AG04450 (cell line): Measurements from ENCODE around the gene POLL. TPM values are rescaled to one million over a fixed set of nuclear protein-coding genes. Genes with fewer than 3 reads are reported as not detected.

ENCODE experiments used
- CTCF ChIA-PET: fragments of 300-600, 350-600 bp; formaldehyde crosslinking; extraction: SDS; loops from one replicate; lab custom pipeline; 2022; ENCODE audit warnings: antibody characterized with exemption, inconsistent platforms; lab: Charles Lee
- POLR2A ChIA-PET: fragments of 350-600 bp; formaldehyde crosslinking; extraction: SDS; loops from one replicate; lab custom pipeline; 2021; ENCODE audit warnings: antibody characterized with exemption, inconsistent platforms; lab: Yijun Ruan, JAX
- DNase-seq: peaks from one replicate; pipeline ENCODE4 v3.0.0-alpha.2; 2011; ENCODE audit warnings: low read depth, low spot score
- H3K27ac ChIP-seq: one replicate; pipeline ENCODE4 v1.5.1; 2012; ENCODE audit warnings: low read depth, low read length, control low read depth
- H3K27me3 ChIP-seq: one replicate; pipeline ENCODE4 v1.6.0; 2012; ENCODE audit warnings: low read length; ENCODE audit not compliant: control insufficient read depth, insufficient read depth
- H3K4me3 ChIP-seq: 2 replicates; pipeline ENCODE4 v1.5.1; 2011; ENCODE audit warnings: mild to moderate bottlenecking, low read depth, low read length, control low read depth
- H3K9me3 ChIP-seq: 2 replicates; pipeline ENCODE4 v1.5.1; 2012; ENCODE audit warnings: low read length; ENCODE audit not compliant: control insufficient read depth, insufficient read depth
- polyA plus RNA-seq: library from polyadenylated mRNA; depleted of rRNA; stranded (reverse); fragments of >200 nt; gene quantifications from 2 replicates; pipeline ENCODE4 v1.2.3, GENCODE V29; 2011
- TF ChIP-seq, protein P1 (sequence below): IDR thresholded peaks from 2 replicates; pipeline ENCODE4 v1.5.1; 2011; ENCODE audit warnings: low read depth, low read length, control low read depth, inconsistent platforms

The POLL gene
- polyA plus RNA-seq, 1 experiment: 14.8 TPM

DNA sequence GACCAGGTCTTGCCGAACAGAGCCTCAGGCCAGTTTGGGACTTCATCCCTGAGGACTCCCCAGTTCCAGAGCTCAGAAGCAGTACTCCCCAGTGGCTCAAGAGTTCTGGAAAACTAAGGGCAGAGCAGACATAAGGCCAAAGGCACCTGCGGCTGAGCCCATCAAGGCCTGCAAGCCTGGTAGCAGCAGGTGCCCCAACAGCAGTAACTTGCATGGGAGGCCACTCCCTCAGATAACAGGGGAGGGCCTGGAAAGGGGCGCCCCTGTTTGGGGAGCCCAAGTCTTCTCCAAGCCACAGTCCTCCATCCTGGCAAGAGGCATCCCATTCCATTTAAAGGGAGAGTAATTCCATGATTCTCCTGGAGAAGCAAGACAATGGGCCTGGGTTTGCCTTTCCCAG lies 13.0 kb downstream of the POLL start:
- H3K9me3 ChIP-seq: peaks cover 8% of the 10 kb centered on the region
- POLR2A ChIA-PET: no interaction called here
- CTCF ChIA-PET: no interaction called here

GRCh38 chr10:101573885-101574753 lies 13.9 kb downstream of the POLL start:
- TF ChIP-seq, protein P1, sequence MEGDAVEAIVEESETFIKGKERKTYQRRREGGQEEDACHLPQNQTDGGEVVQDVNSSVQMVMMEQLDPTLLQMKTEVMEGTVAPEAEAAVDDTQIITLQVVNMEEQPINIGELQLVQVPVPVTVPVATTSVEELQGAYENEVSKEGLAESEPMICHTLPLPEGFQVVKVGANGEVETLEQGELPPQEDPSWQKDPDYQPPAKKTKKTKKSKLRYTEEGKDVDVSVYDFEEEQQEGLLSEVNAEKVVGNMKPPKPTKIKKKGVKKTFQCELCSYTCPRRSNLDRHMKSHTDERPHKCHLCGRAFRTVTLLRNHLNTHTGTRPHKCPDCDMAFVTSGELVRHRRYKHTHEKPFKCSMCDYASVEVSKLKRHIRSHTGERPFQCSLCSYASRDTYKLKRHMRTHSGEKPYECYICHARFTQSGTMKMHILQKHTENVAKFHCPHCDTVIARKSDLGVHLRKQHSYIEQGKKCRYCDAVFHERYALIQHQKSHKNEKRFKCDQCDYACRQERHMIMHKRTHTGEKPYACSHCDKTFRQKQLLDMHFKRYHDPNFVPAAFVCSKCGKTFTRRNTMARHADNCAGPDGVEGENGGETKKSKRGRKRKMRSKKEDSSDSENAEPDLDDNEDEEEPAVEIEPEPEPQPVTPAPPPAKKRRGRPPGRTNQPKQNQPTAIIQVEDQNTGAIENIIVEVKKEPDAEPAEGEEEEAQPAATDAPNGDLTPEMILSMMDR: no peak

More for the DNA sequence above, 13.0 kb downstream of the POLL start:
- no peak overlapping the region for H3K4me3 ChIP-seq
- no peaks in the 10 kb centered on the region for H3K27me3 ChIP-seq
- TF ChIP-seq, protein P1: no peak
- DNase-seq: no peak
- H3K27ac ChIP-seq: no peak overlapping the region

GRCh38 chr10:101572785-101573184 lies 15.3 kb downstream of the POLL start:
- H3K9me3 ChIP-seq: peaks cover 8% of the 10 kb centered on the region
- DNase-seq: no peak
- H3K27ac ChIP-seq: no peak overlapping the region
- CTCF ChIA-PET: interaction anchor here (1.4 to 7.4 kb wide), 2 partner anchors 300 to 360 kb away, joined by 4 to 132 read pairs; no protein-coding TSS in a partner anchor
- TF ChIP-seq, protein P1: no peak
- peaks cover 15% of the 10 kb centered on the region for H3K27me3 ChIP-seq
- no peak overlapping the region for H3K4me3 ChIP-seq
- POLR2A ChIA-PET: no interaction called here

More at GRCh38 chr10:101573885-101574753, 13.9 kb downstream of the POLL start:
- no peak overlapping the region for H3K4me3 ChIP-seq
- DNase-seq: no peak
- no peak overlapping the region for H3K27ac ChIP-seq
- CTCF ChIA-PET: interaction anchor here (7.4 kb wide), 1 partner anchor 362 kb away, joined by 132 read pairs; no protein-coding TSS in a partner anchor
- H3K9me3 ChIP-seq: peaks cover 8% of the 10 kb centered on the region
- H3K27me3 ChIP-seq: peaks cover 8% of the 10 kb centered on the region
- POLR2A ChIA-PET: no interaction called here

DNA sequence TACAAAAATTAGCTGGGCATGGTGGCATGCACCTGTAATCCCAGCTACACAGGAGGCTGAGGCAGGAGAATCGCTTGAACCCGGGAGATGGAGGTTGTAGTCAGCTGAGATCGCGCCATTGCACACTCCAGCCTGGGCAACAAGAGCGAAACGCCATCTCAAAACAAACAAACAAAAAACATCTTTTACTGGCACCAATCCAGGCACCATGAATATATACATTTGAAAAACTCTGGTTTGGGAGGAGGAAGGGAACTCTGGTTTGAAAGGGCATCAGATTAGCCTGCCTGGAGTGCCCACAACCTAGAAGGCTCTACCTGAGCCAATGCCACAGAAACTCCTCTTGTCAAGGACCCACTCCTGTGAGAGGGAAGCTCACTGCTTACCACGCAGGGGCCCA lies 15.9 kb downstream of the POLL start:
- TF ChIP-seq, protein P1: no peak
- H3K27me3 ChIP-seq: peaks cover 21% of the 10 kb centered on the region
- no peak overlapping the region for H3K27ac ChIP-seq
- CTCF ChIA-PET: interaction anchor here (1.4 to 7.4 kb wide), 5 partner anchors 209 to 477 kb away, joined by 4 to 132 read pairs (median 18); no protein-coding TSS in a partner anchor
- no peak overlapping the region for H3K4me3 ChIP-seq
- H3K9me3 ChIP-seq: peaks cover 8% of the 10 kb centered on the region
- POLR2A ChIA-PET: no interaction called here
- no peak for DNase-seq

- Histone ChIP-seq H3K4me3 (no peak overlapping the region), H3K9me3 (peaks cover 8% of the 10 kb centered on the region), H3K27ac (no peak overlapping the region), H3K27me3 (peaks cover 29% of the 10 kb centered on the region)
- no peak for DNase-seq
- CTCF ChIA-PET: interaction anchor here (0.7 to 7.4 kb wide), 24 partner anchors 11 to 476 kb away, joined by 3 to 132 read pairs (median 5); partner anchors contain the start of genes DPCD and POLL
- TF ChIP-seq, protein P1: no peak
- POLR2A ChIA-PET: no interaction called here
Observed at GRCh38 chr10:101571271-101571925, 16.7 kb downstream of the POLL start.
